ENCODE data around the gene HHAT. TPM values are rescaled to one million over a fixed set of nuclear protein-coding genes. Genes with fewer than 3 reads are reported as not detected.

The HHAT gene
- total and polyA plus RNA-seq, 2 of the 13 experiments (the other 11 are each of a cell fraction or from before 2014, with no cell fraction given): 2.6 to 4.9 TPM

GRCh38 chr1:210332719-210333398 is 4.2 kb downstream of the HHAT start (continued):
- TF ChIP-seq GRHL1 (CRISPR knock-in tag; conservative IDR thresholded peaks at IDR 0.05): no peak
- TF ChIP-seq MEIS2 (CRISPR knock-in tag; IDR thresholded peaks at IDR 0.05): no peak
- TF ChIP-seq CREBL2 (CRISPR knock-in tag; IDR thresholded peaks at IDR 0.05; ENCODE audit: borderline replicate concordance): no peak
- no peak for TF ChIP-seq KDM3A (CRISPR knock-in tag; IDR thresholded peaks at IDR 0.05; ENCODE audit: low read depth)
- TF ChIP-seq GABPB1 (CRISPR knock-in tag; IDR thresholded peaks at IDR 0.05): no peak

- TF ChIP-seq ARHGAP35 (CRISPR knock-in tag; IDR thresholded peaks at IDR 0.05; ENCODE audit: borderline replicate concordance) (no peak), SNAPC5 (CRISPR knock-in tag; IDR thresholded peaks at IDR 0.05; ENCODE audit: borderline replicate concordance) (no peak), AKNA (CRISPR knock-in tag; IDR thresholded peaks at IDR 0.05; ENCODE audit: borderline replicate concordance) (no peak), HDAC1 (CRISPR knock-in tag; IDR thresholded peaks at IDR 0.05) (no peak), ZNF414 (CRISPR knock-in tag; IDR thresholded peaks at IDR 0.05) (no peak), CCDC6 (CRISPR knock-in tag; IDR thresholded peaks at IDR 0.05) (no peak), KLF13 (CRISPR knock-in tag; IDR thresholded peaks at IDR 0.05) (no peak), RFX5 (IDR thresholded peaks at IDR 0.05; ENCODE audit: low read depth, low read length) (no peak)
- no TSS peak for BruUV-seq (replicated peaks)
- no peaks in the 10 kb centered on the region for H3K79me2 ChIP-seq (ENCODE audit: insufficient read depth, low read length)
- no peaks in the 10 kb centered on the region for H3K36me3 ChIP-seq (replicated peaks in 1 of 2; ENCODE audit: control insufficient read depth in 1 of 2, insufficient read depth in 2 of 2, low read length in 2 of 2)
- no peak overlapping the region for H3K27ac ChIP-seq (ENCODE audit: extremely low read length, insufficient read depth, low read length)
- no peak for ATAC-seq
- H3K4me1 ChIP-seq (ENCODE audit: insufficient read depth, low read length): peaks cover 6% of the 10 kb centered on the region
- 96% methylated on average over 2 of the region's 2 CpGs for WGBS (ENCODE audit: low lambda C conversion rate)
- intact Hi-C loops (cut with micrococcal nuclease; ENCODE audit: unreplicated experiment): no loop called here
- CTCF ChIA-PET (ENCODE audit: low intra/inter-chr PET ratio, low total read pairs): no interaction called here
- in situ Hi-C loops (cut with HindIII; ENCODE audit: extremely low pct_ligation_motif_present, low pct_unique_long_range_greater_than_20kb): no loop called here
- H3K4me2 ChIP-seq (ENCODE audit: low read depth, low read length): no peak overlapping the region
- no peak overlapping the region for H3K4me3 ChIP-seq (replicated peaks in 1 of 3; ENCODE audit: insufficient read depth in 1 of 3, low read depth in 2 of 3, low read length in 3 of 3)
- POLR2A ChIA-PET: no interaction called here
- no peak overlapping the region for H2AFZ ChIP-seq (ENCODE audit: low read length)
- no peak overlapping the region for H3K9ac ChIP-seq (ENCODE audit: insufficient read depth, low read depth, low read length)
- no peaks in the 10 kb centered on the region; a peak in 1 of 5 replicates for H3K27me3 ChIP-seq (ENCODE audit: control insufficient read depth in 1 of 2, insufficient read depth in 2 of 2, low read length in 2 of 2)
- no peaks in the 10 kb centered on the region for H4K20me1 ChIP-seq (ENCODE audit: insufficient read depth, low read length)
- DNase-seq (ENCODE audit: low spot score): no peak
- H3K9me3 ChIP-seq (ENCODE audit: low read length): no peaks in the 10 kb centered on the region
- FAIRE-seq: no peak
Observed at GRCh38 chr1:210335001-210335400, 6.3 kb downstream of the HHAT start.
